ENCODE results near the gene ZP1. TPM values are rescaled to one million over a fixed set of nuclear protein-coding genes. Genes with fewer than 3 reads are reported as not detected.

ZP1 gene
- total RNA-seq, 6 donors from 2014 or later = not detected

GRCh38 chr11:60891103-60891741 is 23.9 kb downstream of the ZP1 start:
- no peak for ATAC-seq (ENCODE audit: low FRiP score in 2 of 2)
- DNase-seq = no peak
- WGBS, 2 donors = 78 to 82% methylated on average over 7 of the region's 7 CpGs
- TF ChIP-seq EP300 (IDR thresholded peaks at IDR 0.05) (no peak), CTCF (IDR thresholded peaks at IDR 0.05) (no peak), POLR2A (IDR thresholded peaks at IDR 0.05) (no peak), POLR2AphosphoS5 (IDR thresholded peaks at IDR 0.05) (no peak)
- Histone ChIP-seq H3K27me3 (no peaks in the 10 kb centered on the region), H3K9me3 (no peaks in the 10 kb centered on the region), H3K4me1 (peaks cover 0 to 11% (median 3%) of the 10 kb centered on the region in 4 donors), H3K4me3 (no peak overlapping the region), H3K27ac (peak overlapping the region in 2 of 4 donors; percentile 23 to 57), H3K36me3 (peaks cover 12 to 65% (median 28%) of the 10 kb centered on the region in 4 donors)

GRCh38 chr11:60895687-60896086 is 28.3 kb downstream of the ZP1 start:
- ATAC-seq (ENCODE audit: low FRiP score in 2 of 2) (peak in 1 of 2 donors; percentile 42), DNase-seq (no peak)
- Histone ChIP-seq H3K4me1 (peaks cover 0 to 2% (median 0%) of the 10 kb centered on the region in 4 donors), H3K9me3 (no peaks in the 10 kb centered on the region), H3K4me3 (no peak overlapping the region), H3K27ac (no peak overlapping the region), H3K27me3 (no peaks in the 10 kb centered on the region), H3K36me3 (peaks cover 44 to 95% (median 65%) of the 10 kb centered on the region in 4 donors)
- 69 to 84% methylated on average over 5 of the region's 5 CpGs for WGBS, 2 donors
- no peak for TF ChIP-seq POLR2A (IDR thresholded peaks at IDR 0.05)
- TF ChIP-seq CTCF (IDR thresholded peaks at IDR 0.05) = no peak
- no peak for TF ChIP-seq EP300 (IDR thresholded peaks at IDR 0.05)
- TF ChIP-seq POLR2AphosphoS5 (IDR thresholded peaks at IDR 0.05) = no peak

- no peak overlapping the region for H3K27ac ChIP-seq
- no peaks in the 10 kb centered on the region for H3K4me1 ChIP-seq
- ATAC-seq (ENCODE audit: low FRiP score in 2 of 2) (no peak), DNase-seq (no peak)
- no peak for TF ChIP-seq POLR2AphosphoS5 (IDR thresholded peaks at IDR 0.05)
- TF ChIP-seq POLR2A (IDR thresholded peaks at IDR 0.05) = no peak
- H3K4me3 ChIP-seq = no peak overlapping the region
- no peaks in the 10 kb centered on the region for H3K27me3 ChIP-seq
- H3K36me3 ChIP-seq = peaks cover 61 to 99% (median 82%) of the 10 kb centered on the region in 4 donors
- 95 to 96% methylated on average over 4 of the region's 4 CpGs for WGBS, 2 donors
- H3K9me3 ChIP-seq = no peaks in the 10 kb centered on the region
These were observed 30.2 kb downstream of the ZP1 start for GRCh38 chr11:60897496-60897895.

GRCh38 chr11:60899046-60899936 is 31.9 kb downstream of the ZP1 start:
- H3K36me3 ChIP-seq = peaks cover 61 to 93% (median 83%) of the 10 kb centered on the region in 4 donors
- TF ChIP-seq CTCF (IDR thresholded peaks at IDR 0.05) (peak; percentile 81 to 96 (median 88)), POLR2AphosphoS5 (IDR thresholded peaks at IDR 0.05) (no peak)
- 62 to 65% methylated on average over 12 of the region's 12 CpGs for WGBS, 2 donors
- ATAC-seq (ENCODE audit: low FRiP score in 2 of 2) (peak; percentile 72 to 84), DNase-seq (peak in 1 of 2 donors; percentile 55)
- H3K4me3 ChIP-seq = no peak overlapping the region
- no peak overlapping the region for H3K27ac ChIP-seq
- H3K9me3 ChIP-seq = no peaks in the 10 kb centered on the region
- H3K27me3 ChIP-seq = no peaks in the 10 kb centered on the region
- H3K4me1 ChIP-seq = peaks cover 0 to 2% (median under 1%) of the 10 kb centered on the region in 4 donors

GRCh38 chr11:60899977-60900376 is 32.6 kb downstream of the ZP1 start:
- Histone ChIP-seq H3K4me3 (no peak overlapping the region), H3K27ac (no peak overlapping the region), H3K9me3 (no peaks in the 10 kb centered on the region), H3K36me3 (peaks cover 61 to 86% (median 78%) of the 10 kb centered on the region in 4 donors), H3K27me3 (no peaks in the 10 kb centered on the region), H3K4me1 (peaks cover 5 to 9% (median 7%) of the 10 kb centered on the region in 4 donors)
- WGBS, 2 donors = 65 to 83% methylated on average over 4 of the region's 4 CpGs
- TF ChIP-seq CTCF (IDR thresholded peaks at IDR 0.05) (no peak), POLR2AphosphoS5 (IDR thresholded peaks at IDR 0.05) (no peak), EP300 (IDR thresholded peaks at IDR 0.05) (no peak), POLR2A (IDR thresholded peaks at IDR 0.05) (no peak)
- DNase-seq (no peak), ATAC-seq (ENCODE audit: low FRiP score in 2 of 2) (no peak)

Data from upper lobe of left lung (tissue), 6 donors.